Neural cell (in vitro differentiated cells): Measurements from ENCODE around the gene GFPT2. TPM values are rescaled to one million over a fixed set of nuclear protein-coding genes. Genes with fewer than 3 reads are reported as not detected.

ENCODE experiments used
- H2AFZ ChIP-seq: fragments of 200-600, 300-800 bp; sonication (generic), shearing (Covaris generic); 2 replicates; pipeline ENCODE4 v1.6.0; 2014; ENCODE audit warnings: low read depth, mild to moderate bottlenecking, antibody characterized with exemption, low read length, moderate library complexity
- H3F3A ChIP-seq: fragments of 200-600 bp; shearing (Covaris generic); 2 replicates; pipeline ENCODE4 v1.6.1; 2016; ENCODE audit warnings: mild to moderate bottlenecking, moderate library complexity, mixed read lengths, antibody characterized with exemption, low read length; ENCODE audit not compliant: insufficient read depth, poor library complexity, severe bottlenecking
- H3K27ac ChIP-seq: fragments of 200-600, 300-800 bp; sonication (generic), shearing (Covaris generic); 2 replicates; pipeline ENCODE4 v1.5.1; 2014; ENCODE audit warnings: mild to moderate bottlenecking, low read length, moderate library complexity
- H3K27me3 ChIP-seq: fragments of 300-800, 200-600 bp; sonication (generic), shearing (Covaris generic); 2 replicates; pipeline ENCODE4 v1.6.0; 2014; ENCODE audit warnings: mild to moderate bottlenecking, low read depth, low read length, moderate library complexity; ENCODE audit not compliant: insufficient read depth
- H3K36me3 ChIP-seq: fragments of 300-800, 200-600 bp; sonication (generic), shearing (Covaris generic); 2 replicates; pipeline ENCODE4 v1.5.1; 2014; ENCODE audit warnings: mild to moderate bottlenecking, antibody characterized with exemption, low read length, moderate library complexity; ENCODE audit not compliant: insufficient read depth
- H3K4me2 ChIP-seq: fragments of 300-800, 200-600 bp; sonication (generic), shearing (Covaris generic); 2 replicates; pipeline ENCODE4 v1.6.0; 2014; ENCODE audit warnings: mild to moderate bottlenecking, low read length
- H3K4me3 ChIP-seq: fragments of 300-800, 200-600 bp; sonication (generic), shearing (Covaris generic); 2 replicates; pipeline ENCODE4 v1.5.1; 2014; ENCODE audit warnings: mild to moderate bottlenecking, low read length, moderate library complexity
- H3K79me2 ChIP-seq: fragments of 200-600 bp; shearing (Covaris generic); replicated peaks from 2 replicates; pipeline ENCODE4 v1.6.0; 2014; ENCODE audit warnings: mild to moderate bottlenecking, low read length, moderate library complexity; ENCODE audit not compliant: insufficient read depth
- H3K9ac ChIP-seq: fragments of 300-800, 200-600 bp; sonication (generic), shearing (Covaris generic); 2 replicates; pipeline ENCODE4 v1.6.1; 2016; ENCODE audit warnings: mild to moderate bottlenecking, low read length, mixed read lengths
- H3K9me2 ChIP-seq: fragments of 200-600 bp; shearing (Covaris generic); 2 replicates; pipeline ENCODE4 v1.6.1; 2016; ENCODE audit warnings: mild to moderate bottlenecking, low read length, mixed read lengths; ENCODE audit not compliant: insufficient read depth
- H3K9me3 ChIP-seq: fragments of 200-600, 300-800 bp; sonication (generic), shearing (Covaris generic); 2 replicates; pipeline ENCODE4 v1.6.1; 2016; ENCODE audit warnings: mild to moderate bottlenecking, mixed run types, low read length, moderate library complexity, mixed read lengths
- H4K20me1 ChIP-seq: fragments of 200-600 bp; shearing (Covaris generic); 2 replicates; pipeline ENCODE4 v1.6.1; 2016; ENCODE audit warnings: mild to moderate bottlenecking, mixed run types; ENCODE audit not compliant: insufficient read depth
- CTCF ChIP-seq: fragments of 450-650 bp; IDR thresholded peaks from 2 replicates; pipeline ENCODE4 v1.5.1; 2014; ENCODE audit warnings: antibody characterized with exemption, mild to moderate bottlenecking, moderate library complexity; ENCODE audit not compliant: poor library complexity, severe bottlenecking
- EP300 ChIP-seq: fragments of 450-650 bp; conservative IDR thresholded peaks from 2 replicates; pipeline ENCODE4 v1.6.1; 2014; ENCODE audit warnings: antibody characterized with exemption, mild to moderate bottlenecking, moderate library complexity; ENCODE audit not compliant: poor library complexity, severe bottlenecking
- EZH2 ChIP-seq: fragments of 200-600, 300-800 bp; shearing (Covaris generic), sonication (generic); IDR thresholded peaks from 2 replicates; pipeline ENCODE4 v1.6.1; 2014; ENCODE audit warnings: antibody characterized with exemption, low read length, borderline replicate concordance, mild to moderate bottlenecking; ENCODE audit not compliant: insufficient read depth, poor library complexity, severe bottlenecking
- MXI1 ChIP-seq: fragments of 450-650 bp; conservative IDR thresholded peaks from 2 replicates; pipeline ENCODE4 v1.6.1; 2014; ENCODE audit warnings: antibody characterized with exemption, mild to moderate bottlenecking; ENCODE audit not compliant: poor library complexity, severe bottlenecking
- POLR2AphosphoS5 ChIP-seq: IDR thresholded peaks from 2 replicates; pipeline ENCODE4 v1.6.1; 2012
- RAD21 ChIP-seq: fragments of 450-650 bp; conservative IDR thresholded peaks from 2 replicates; pipeline ENCODE4 v1.6.1; 2014; ENCODE audit warnings: antibody characterized with exemption, mild to moderate bottlenecking, moderate library complexity
- REST ChIP-seq: IDR thresholded peaks from 2 replicates; pipeline ENCODE4 v1.6.1; 2012; ENCODE audit warnings: borderline replicate concordance
- SMC3 ChIP-seq: fragments of 450-650 bp; conservative IDR thresholded peaks from 2 replicates; pipeline ENCODE4 v1.6.1; 2014; ENCODE audit warnings: antibody characterized with exemption, mild to moderate bottlenecking, moderate library complexity; ENCODE audit not compliant: poor library complexity
- TAF1 ChIP-seq: IDR thresholded peaks from 2 replicates; pipeline ENCODE4 v1.6.1; 2012; ENCODE audit warnings: low read depth
- polyA plus RNA-seq: library from polyadenylated mRNA; depleted of rRNA; stranded (reverse); fragments of >200 nt; gene quantifications from 2 replicates; pipeline ENCODE4 v1.2.3, GENCODE V29; 2014

Gene GFPT2
- polyA plus RNA-seq, 1 donor from 2014 or later = 9.2 TPM

- Histone ChIP-seq H3K4me2 (no peak overlapping the region), H3K9ac (no peak overlapping the region)
- TF ChIP-seq CTCF = no peak
- TF ChIP-seq MXI1 = no peak
- no peak for TF ChIP-seq RAD21
- no peak for TF ChIP-seq EZH2
- TF ChIP-seq REST = no peak
- no peak for TF ChIP-seq TAF1
- no peak for TF ChIP-seq SMC3
- TF ChIP-seq POLR2AphosphoS5 = no peak
These were observed 23.4 kb upstream of the GFPT2 start for GRCh38 chr5:180376511-180376910.

GRCh38 chr5:180375955-180376354, 22.8 kb upstream of the GFPT2 start:
- no peak for TF ChIP-seq TAF1
- TF ChIP-seq CTCF = no peak
- no peak for TF ChIP-seq EP300
- no peak for TF ChIP-seq POLR2AphosphoS5
- no peak for TF ChIP-seq MXI1
- no peak for TF ChIP-seq EZH2
- TF ChIP-seq RAD21 = no peak
- no peak for TF ChIP-seq SMC3
- TF ChIP-seq REST = no peak

More at GRCh38 chr5:180376511-180376910, 23.4 kb upstream of the GFPT2 start:
- no peaks in the 10 kb centered on the region for H3F3A ChIP-seq
- H3K4me3 ChIP-seq = no peak overlapping the region
- H3K27ac ChIP-seq = no peak overlapping the region
- no peaks in the 10 kb centered on the region for H4K20me1 ChIP-seq
- H3K9me3 ChIP-seq = no peaks in the 10 kb centered on the region
- H3K9me2 ChIP-seq = no peaks in the 10 kb centered on the region
- no peaks in the 10 kb centered on the region for H3K27me3 ChIP-seq
- H2AFZ ChIP-seq = no peak overlapping the region
- H3K79me2 ChIP-seq = no peaks in the 10 kb centered on the region
- H3K36me3 ChIP-seq = no peaks in the 10 kb centered on the region

More at GRCh38 chr5:180375955-180376354, 22.8 kb upstream of the GFPT2 start:
- Histone ChIP-seq H3K9ac (no peak overlapping the region), H4K20me1 (no peaks in the 10 kb centered on the region), H3F3A (no peaks in the 10 kb centered on the region), H3K79me2 (no peaks in the 10 kb centered on the region), H3K9me2 (no peaks in the 10 kb centered on the region), H3K9me3 (no peaks in the 10 kb centered on the region), H2AFZ (no peak overlapping the region), H3K4me3 (no peak overlapping the region), H3K4me2 (no peak overlapping the region), H3K36me3 (no peaks in the 10 kb centered on the region), H3K27ac (no peak overlapping the region), H3K27me3 (no peaks in the 10 kb centered on the region)
